Right hindlimb (tissue), 1 donor: Measurements from ENCODE around the gene USP20.
"Not testable (repeated sequence)": the region's sequence is repeated elsewhere in the genome, so short reads cannot be mapped to it uniquely, and the experiment has no call there.

Experiments
- DNase-seq: peaks from one replicate; pipeline ENCODE4 v3.0.0-alpha.2; 2018

The USP20 gene

GRCh38 chr9:129835128-129835859 is at the start of gene USP20, which contains the start of gene C9orf78:
Gene USP20, plus strand, starts transcription at chr9:129835458. Its CDS starts 17,098 bp downstream, at chr9:129852556.
Gene C9orf78, minus strand, starts transcription at chr9:129835275. Its CDS starts 54 bp downstream, at chr9:129835221.
- peak; percentile 97 for DNase-seq

- no peak for DNase-seq
These were observed 49.4 kb upstream of the USP20 start for GRCh38 chr9:129785866-129786265.

- no peak for DNase-seq
These were observed 48.8 kb upstream of the USP20 start for GRCh38 chr9:129786481-129786880.

- DNase-seq = no peak
These were observed 40.7 kb upstream of the USP20 start for GRCh38 chr9:129794549-129794948.

- DNase-seq = not testable (repeated sequence)
These were observed 39.2 kb upstream of the USP20 start for GRCh38 chr9:129796029-129796428.

- no peak for DNase-seq
These were observed 36.3 kb upstream of the USP20 start for GRCh38 chr9:129798973-129799372.

- DNase-seq = no peak
These were observed 33.8 kb upstream of the USP20 start for GRCh38 chr9:129801504-129801903.

- peak; percentile 97 for DNase-seq
These were observed 32.2 kb upstream of the USP20 start, which contains the start of gene TOR1B for GRCh38 chr9:129802833-129803675. Gene TOR1B, plus strand, starts transcription at chr9:129803184. Its CDS starts 29 bp downstream, at chr9:129803213.

- DNase-seq = no peak
These were observed 31.6 kb upstream of the USP20 start for GRCh38 chr9:129803676-129804060.

- no peak for DNase-seq
These were observed 29.2 kb upstream of the USP20 start for GRCh38 chr9:129806061-129806460.

- DNase-seq = no peak
These were observed 25.9 kb upstream of the USP20 start for GRCh38 chr9:129809346-129809745.

GRCh38 chr9:129810116-129810515 is 25.1 kb upstream of the USP20 start:
- no peak for DNase-seq

GRCh38 chr9:129810788-129811187 is 24.5 kb upstream of the USP20 start:
- no peak for DNase-seq

- no peak for DNase-seq
These were observed 23.3 kb upstream of the USP20 start for GRCh38 chr9:129811967-129812363.

- DNase-seq = no peak
These were observed 22.9 kb upstream of the USP20 start for GRCh38 chr9:129812385-129812784.

GRCh38 chr9:129813661-129814060 is 21.6 kb upstream of the USP20 start:
- no peak for DNase-seq

GRCh38 chr9:129814432-129815223 is 20.6 kb upstream of the USP20 start:
- DNase-seq = no peak

- no peak for DNase-seq
These were observed 20.0 kb upstream of the USP20 start for GRCh38 chr9:129815278-129815677.

GRCh38 chr9:129816501-129817435 is 18.5 kb upstream of the USP20 start:
- no peak for DNase-seq

GRCh38 chr9:129822898-129823541 is 12.2 kb upstream of the USP20 start:
- DNase-seq = no peak

GRCh38 chr9:129823542-129823934 is 11.7 kb upstream of the USP20 start:
- no peak for DNase-seq
